Measurements from ENCODE around the gene EGR2.

Gene EGR2

GRCh38 chr10:62816331-62817120, at the start of gene EGR2:
Gene EGR2 (minus strand): TSS chr10:62816366. CDS start chr10:62816029, 337 bp downstream.
- peak; percentile 84 for DNase-seq

DNA sequence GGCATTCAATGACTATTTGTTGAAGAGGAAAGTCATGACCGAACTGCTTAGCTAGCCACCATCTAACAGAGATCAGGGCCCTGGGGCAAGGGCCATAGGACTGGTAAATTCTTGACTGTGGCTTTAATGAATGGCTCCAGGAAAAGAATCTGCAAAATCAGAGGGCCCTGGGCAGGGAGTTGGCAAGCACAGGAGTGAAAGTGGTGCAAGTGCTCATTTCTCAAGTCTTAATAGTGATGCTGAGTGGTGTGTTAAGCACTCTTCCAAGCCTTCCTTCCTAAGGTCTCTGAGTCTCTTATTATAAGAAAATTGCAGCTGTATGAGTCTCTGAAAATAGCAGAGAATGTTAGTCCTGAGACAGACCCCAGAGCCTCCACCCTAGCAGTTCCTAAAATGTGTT, 46.3 kb upstream of the EGR2 start:
- DNase-seq = no peak

DNA sequence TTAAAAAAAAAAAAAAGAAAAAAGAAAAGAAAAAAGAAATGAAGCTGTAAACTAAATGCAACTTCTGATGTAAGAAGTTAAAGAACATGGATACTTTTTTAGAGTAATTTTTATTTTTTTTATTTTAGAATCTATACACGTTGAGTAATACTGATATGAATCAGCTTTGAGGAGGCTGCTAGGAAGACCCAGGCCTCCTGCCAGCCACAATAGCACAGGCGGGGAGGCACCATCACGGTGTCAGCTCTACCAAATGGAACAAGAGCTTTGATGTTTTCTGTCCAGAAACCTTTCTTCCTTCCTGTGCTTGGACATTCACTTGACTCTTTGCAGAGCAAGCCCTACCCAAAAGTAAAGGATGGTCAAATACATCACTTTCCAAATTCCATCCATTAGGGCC, 45.3 kb upstream of the EGR2 start:
- DNase-seq = no peak

GRCh38 chr10:62860946-62861345, 44.8 kb upstream of the EGR2 start:
- DNase-seq = no peak

DNA sequence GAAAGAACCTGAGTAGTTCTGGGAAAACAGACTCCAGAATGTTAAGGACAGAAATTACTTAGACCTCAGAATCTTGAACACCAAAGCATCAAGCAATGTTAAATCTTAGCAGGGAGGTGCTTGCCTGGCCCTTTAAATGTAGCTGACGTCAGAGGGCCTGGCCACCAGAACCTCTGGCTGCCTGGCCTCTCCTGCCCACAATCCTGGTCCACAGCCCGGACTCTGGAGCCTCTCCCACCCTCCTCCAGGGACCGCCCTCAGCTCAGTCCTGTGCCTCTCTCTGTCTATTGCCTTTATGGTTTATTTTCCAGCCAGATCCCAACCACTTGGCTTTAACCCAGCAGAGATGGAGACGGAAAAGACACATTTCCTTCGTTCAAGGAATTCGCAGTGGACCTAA, 42.2 kb upstream of the EGR2 start:
- no peak for DNase-seq

- DNase-seq = no peak
Observed at GRCh38 chr10:62856021-62856420, 39.9 kb upstream of the EGR2 start.

DNA sequence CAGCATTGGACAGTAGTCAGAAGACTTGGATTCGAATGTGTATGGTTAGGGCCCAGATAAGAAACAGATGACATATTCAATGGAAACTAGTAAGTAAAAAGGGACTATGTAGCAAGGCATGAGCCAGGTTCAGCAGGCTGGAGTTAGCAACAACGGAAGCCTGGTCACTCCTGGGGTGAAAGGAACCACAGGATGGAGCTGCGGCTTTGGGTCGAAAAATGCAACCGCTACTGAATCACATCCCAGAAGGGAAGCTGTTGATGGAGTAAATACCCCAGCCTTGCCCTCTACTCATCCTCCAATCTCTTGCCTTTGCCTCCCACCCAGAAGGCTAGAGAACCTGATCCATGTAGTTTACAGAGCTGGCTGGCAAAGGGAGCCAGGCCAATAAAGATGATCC, 37.5 kb upstream of the EGR2 start:
- DNase-seq = peak; percentile 3

DNA sequence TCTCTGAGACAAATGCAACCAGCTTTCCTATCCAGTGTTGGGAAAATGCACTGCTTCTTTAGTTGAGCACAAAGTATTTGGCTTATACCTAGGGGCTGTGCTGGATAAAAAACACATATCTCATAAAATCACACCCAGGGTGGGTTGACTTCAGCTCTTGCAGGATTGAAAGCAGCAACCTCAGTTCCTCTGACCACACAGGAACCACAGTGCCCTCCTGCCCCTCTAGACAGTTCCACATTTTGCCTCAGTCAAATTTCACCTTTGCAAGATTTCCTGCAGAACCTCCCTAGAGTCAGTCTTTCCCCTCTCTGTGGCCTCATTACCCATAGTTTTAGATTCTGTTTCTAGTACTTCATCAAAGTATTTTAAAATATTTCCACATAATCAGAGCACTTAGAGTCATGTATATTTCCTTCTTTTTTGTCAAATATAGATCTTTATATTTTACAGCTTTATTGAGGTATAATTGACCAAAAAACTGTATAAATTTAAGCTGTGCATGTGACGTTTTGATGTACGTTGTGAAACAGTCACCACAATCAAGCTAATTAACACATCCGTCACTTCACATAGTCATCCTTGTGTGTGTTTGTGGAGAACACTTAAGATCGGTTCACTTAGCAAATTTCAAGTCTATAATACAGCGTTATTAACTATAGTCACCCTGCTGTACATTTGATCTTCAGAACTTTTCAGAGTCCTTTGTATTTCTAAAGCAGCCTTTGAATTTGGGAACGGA, 37.0 kb upstream of the EGR2 start:
- no peak for DNase-seq

GRCh38 chr10:62851442-62851841, 35.3 kb upstream of the EGR2 start:
- DNase-seq = no peak

DNA sequence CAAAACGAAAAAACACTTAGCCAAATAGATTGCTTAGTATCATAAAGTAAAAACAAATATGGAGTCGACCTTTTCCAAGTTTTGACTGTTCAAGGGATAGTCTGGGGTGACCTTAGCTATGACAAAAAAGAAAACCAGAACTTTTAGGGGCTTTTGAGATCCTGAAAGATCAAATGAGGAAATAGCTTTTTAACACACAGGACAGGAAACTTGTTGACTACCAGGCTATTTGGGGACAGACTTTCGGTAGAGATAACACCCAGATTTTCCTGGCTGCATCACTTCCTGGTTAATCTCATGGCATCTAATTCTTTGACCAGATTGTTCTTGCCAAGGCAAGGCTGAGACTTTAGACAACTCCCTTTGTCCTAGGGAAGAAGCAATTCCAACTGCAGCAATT, 34.5 kb upstream of the EGR2 start:
- DNase-seq = no peak

GRCh38 chr10:62847433-62847832, 31.3 kb upstream of the EGR2 start:
- no peak for DNase-seq

GRCh38 chr10:62844280-62845011, 28.3 kb upstream of the EGR2 start:
- DNase-seq = no peak

GRCh38 chr10:62843600-62843999, 27.4 kb upstream of the EGR2 start:
- DNase-seq = no peak

- no peak for DNase-seq
Observed at GRCh38 chr10:62842983-62843382, 26.8 kb upstream of the EGR2 start.

DNA sequence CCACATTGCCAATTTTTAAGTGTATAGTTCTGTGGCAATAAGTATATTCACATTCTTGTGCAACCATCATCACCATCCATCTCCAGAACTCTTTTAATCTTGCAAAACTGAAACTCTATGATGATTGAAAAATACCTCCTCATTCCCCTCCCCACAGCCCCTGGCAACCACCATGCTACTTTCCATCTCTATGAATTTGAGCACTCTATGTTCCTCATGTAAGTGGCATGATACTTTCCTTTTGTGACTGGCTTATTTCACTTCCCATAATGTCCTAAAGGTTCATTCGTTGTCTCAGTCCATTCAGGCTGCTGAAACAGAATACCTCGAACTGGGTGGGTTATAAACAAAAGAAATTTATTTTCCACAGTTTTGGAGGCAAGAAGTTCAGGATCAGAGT, 23.4 kb upstream of the EGR2 start:
- DNase-seq = no peak

GRCh38 chr10:62831346-62831745, 15.2 kb upstream of the EGR2 start:
- no peak for DNase-seq

- no peak for DNase-seq
Observed at GRCh38 chr10:62830679-62831078, 14.5 kb upstream of the EGR2 start.

DNA sequence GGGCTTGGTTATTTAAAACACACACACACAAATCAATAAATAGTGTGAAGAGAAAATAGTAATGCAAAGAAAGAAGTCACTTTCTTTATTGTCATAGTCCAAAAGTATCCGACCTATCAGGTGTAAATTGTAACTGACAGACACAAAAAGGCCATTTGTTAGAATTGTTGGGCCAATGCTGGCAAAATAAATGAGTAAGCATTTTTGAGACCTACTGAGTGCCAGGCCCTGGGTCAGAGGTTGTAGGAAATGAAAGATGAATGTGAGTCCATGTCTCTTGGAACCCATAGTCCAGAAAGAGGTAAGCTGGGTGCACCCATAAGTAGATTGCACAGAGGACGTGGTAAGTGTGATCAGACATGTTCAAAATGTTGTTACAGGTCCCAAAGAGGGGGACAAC, 13.5 kb upstream of the EGR2 start:
- DNase-seq = no peak

- no peak for DNase-seq
Observed at GRCh38 chr10:62826273-62826672, 10.1 kb upstream of the EGR2 start.

- no peak for DNase-seq
Observed at GRCh38 chr10:62820586-62820985, 4.4 kb upstream of the EGR2 start.

- no peak for DNase-seq
Observed at GRCh38 chr10:62819141-62819920, 3.2 kb upstream of the EGR2 start.

DNA sequence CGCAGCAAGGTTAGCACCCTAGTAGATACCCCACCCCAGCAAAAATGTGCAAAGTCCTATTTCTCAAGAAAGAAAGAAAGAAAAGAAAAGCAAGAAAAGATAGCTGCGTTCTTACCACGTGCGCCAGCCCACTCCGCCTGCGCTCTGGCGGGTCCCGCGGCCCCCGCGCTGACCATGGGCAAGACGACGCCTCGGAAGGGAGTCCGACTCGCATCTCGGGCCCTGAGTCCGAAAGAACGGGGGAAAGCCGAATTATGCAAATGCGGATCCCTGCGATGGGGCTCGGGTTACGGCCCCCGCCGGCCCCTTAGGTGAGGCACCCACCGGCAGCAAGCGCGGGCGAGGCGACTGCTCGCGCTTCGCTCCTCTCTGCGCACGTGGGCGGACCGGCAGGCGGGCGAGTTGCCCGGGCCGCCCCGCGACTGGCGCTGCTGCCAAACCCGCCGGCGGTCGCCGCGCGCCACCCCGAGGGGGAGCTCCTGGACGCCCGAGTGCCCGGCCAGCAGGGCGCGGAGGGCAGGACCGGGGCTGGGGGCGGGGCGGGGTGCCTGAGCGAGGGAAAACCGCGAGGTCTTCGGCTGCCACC, 2.4 kb upstream of the EGR2 start:
- DNase-seq = no peak
